WTC11 (cell line): ENCODE measurements around the gene FBXW4. TPM values are rescaled to one million over a fixed set of nuclear protein-coding genes. Genes with fewer than 3 reads are reported as not detected.

ENCODE experiments used
- ATAC-seq: fragments of 200-7000 bp; cut with Tn5 transposase; 2 replicates; pipeline ENCODE4 v1.10.0; 2021; ENCODE audit warnings: mild to moderate bottlenecking, moderate library complexity
- CTCF ChIA-PET: fragments of 300-600 bp; sonication (Branson Sonifier 250); formaldehyde crosslinking; loops from one replicate; lab custom pipeline; 2021; ENCODE audit warnings: antibody characterized with exemption; lab: Charles Lee
- POLR2A ChIA-PET: fragments of 350-600 bp; sonication (Branson Sonifier 250); formaldehyde crosslinking; loops from one replicate; lab custom pipeline; 2021; ENCODE audit warnings: antibody characterized with exemption; lab: Charles Lee
- DNase-seq: peaks from one replicate; pipeline ENCODE4 v3.0.0; 2021; ENCODE audit warnings: low spot score
- H3K27ac Mint-ChIP-seq: 2 replicates; pipeline ENCODE4 v1.8.0; 2021; ENCODE audit warnings: mixed read lengths
- H3K27me3 Mint-ChIP-seq: 2 replicates; pipeline ENCODE4 v1.8.0; 2021; ENCODE audit warnings: low read depth, mild to moderate bottlenecking, moderate library complexity, mixed read lengths
- H3K36me3 Mint-ChIP-seq: 2 replicates; pipeline ENCODE4 v1.8.0; 2021; ENCODE audit warnings: mixed read lengths
- H3K4me1 Mint-ChIP-seq: 2 replicates; pipeline ENCODE4 v1.8.0; 2022; ENCODE audit warnings: mixed read lengths
- H3K4me3 Mint-ChIP-seq: 2 replicates; pipeline ENCODE4 v1.8.0; 2021; ENCODE audit warnings: mild to moderate bottlenecking, moderate library complexity, mixed read lengths
- H3K9me3 Mint-ChIP-seq: 2 replicates; pipeline ENCODE4 v1.8.0; 2021; ENCODE audit warnings: mixed read lengths
- CREB1 ChIP-seq: sonication (generic); formaldehyde crosslinking; IDR thresholded peaks from 2 replicates; pipeline ENCODE4 v1.8.0; 2023; ENCODE audit warnings: mild to moderate bottlenecking, missing genetic modification reagents
- GRHL2 ChIP-seq: fragments of 250-450 bp; sonication (Bioruptor Pico); IDR thresholded peaks from 2 replicates; pipeline ENCODE4 v1.8.0; 2022; ENCODE audit warnings: mild to moderate bottlenecking, moderate library complexity; ENCODE audit not compliant: insufficient replicate concordance, severe bottlenecking
- IRF2 ChIP-seq: sonication (generic); formaldehyde crosslinking; IDR thresholded peaks from 2 replicates; pipeline ENCODE4 v1.8.0; 2022; ENCODE audit warnings: low read depth, missing genetic modification reagents, borderline replicate concordance
- NFATC4 ChIP-seq: fragments of 250-450 bp; sonication (Bioruptor Pico); IDR thresholded peaks from 2 replicates; pipeline ENCODE4 v1.9.0; 2021; ENCODE audit warnings: mild to moderate bottlenecking
- NFE2L1 ChIP-seq: sonication (generic); formaldehyde crosslinking; IDR thresholded peaks from 2 replicates; pipeline ENCODE4 v1.8.1; 2023; ENCODE audit warnings: missing genetic modification reagents
- SOX15 ChIP-seq: fragments of 250-450 bp; sonication (Bioruptor Pico); IDR thresholded peaks from 2 replicates; pipeline ENCODE4 v1.9.0; 2021; ENCODE audit warnings: mild to moderate bottlenecking
- TEAD4 ChIP-seq: sonication (generic); formaldehyde crosslinking; IDR thresholded peaks from 2 replicates; pipeline ENCODE4 v1.8.0; 2022; ENCODE audit warnings: mild to moderate bottlenecking, missing genetic modification reagents
- ZNF232 ChIP-seq: sonication (generic); formaldehyde crosslinking; IDR thresholded peaks from 2 replicates; pipeline ENCODE4 v1.8.0; 2022; ENCODE audit warnings: mild to moderate bottlenecking, missing genetic modification reagents
- ZNF416 ChIP-seq: fragments of 250-450 bp; sonication (Bioruptor Pico); IDR thresholded peaks from 2 replicates; pipeline ENCODE4 v1.9.0; 2021; ENCODE audit warnings: mild to moderate bottlenecking, inconsistent platforms
- total RNA-seq: library from RNA; stranded (reverse); gene quantifications from 3 replicates; pipeline ENCODE4 v1.2.3, GENCODE V29; 2021
- TF ChIP-seq, protein P1 (sequence below): sonication (generic); formaldehyde crosslinking; IDR thresholded peaks from 2 replicates; pipeline ENCODE4 v1.8.1; 2022; ENCODE audit warnings: missing genetic modification reagents, borderline replicate concordance
- TF ChIP-seq, protein P2 (sequence below): sonication (generic); formaldehyde crosslinking; IDR thresholded peaks from 2 replicates; pipeline ENCODE4 v1.8.1; 2022; ENCODE audit warnings: mild to moderate bottlenecking, missing genetic modification reagents, moderate library complexity, borderline replicate concordance
- TF ChIP-seq, protein P3 (sequence below): sonication (generic); formaldehyde crosslinking; IDR thresholded peaks from 2 replicates; pipeline ENCODE4 v1.8.0; 2023; ENCODE audit warnings: mild to moderate bottlenecking, missing genetic modification reagents
- TF ChIP-seq, protein P4 (sequence below): fragments of 250-450 bp; sonication (Bioruptor Pico); IDR thresholded peaks from 2 replicates; pipeline ENCODE4 v1.9.0; 2021; ENCODE audit warnings: mild to moderate bottlenecking, borderline replicate concordance
- TF ChIP-seq, protein P5 (sequence below): sonication (generic); formaldehyde crosslinking; IDR thresholded peaks from 2 replicates; pipeline ENCODE4 v1.8.1; 2023; ENCODE audit warnings: mild to moderate bottlenecking, missing genetic modification reagents, borderline replicate concordance
- TF ChIP-seq, protein P6 (sequence below): sonication (generic); formaldehyde crosslinking; IDR thresholded peaks from 2 replicates; pipeline ENCODE4 v1.8.0; 2023; ENCODE audit warnings: missing genetic modification reagents

Gene FBXW4
- total RNA-seq, 1 experiment from 2014 or later, result 45.3 TPM

DNA sequence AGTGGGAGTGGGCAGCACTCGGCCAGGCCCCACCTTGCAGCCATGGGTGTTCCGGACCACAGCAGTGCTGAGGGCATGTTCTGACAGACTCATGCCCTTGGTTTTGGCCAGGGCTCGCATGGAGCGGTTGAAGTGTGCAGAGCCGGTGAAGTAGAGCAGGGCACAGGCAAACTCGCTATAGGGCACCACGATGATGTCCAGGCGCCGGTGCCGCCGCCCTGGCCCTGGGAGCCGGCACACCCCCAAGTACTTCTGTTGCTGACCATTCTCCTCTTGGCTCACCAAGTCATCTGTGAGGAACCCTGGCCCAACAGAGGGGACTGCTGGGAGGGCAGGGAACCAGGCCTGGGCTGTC lies 115.5 kb downstream of the FBXW4 start:
- no peak overlapping the region for H3K4me3 Mint-ChIP-seq
- ATAC-seq, result no peak
- POLR2A ChIA-PET, result no interaction called here
- TF ChIP-seq NFE2L1 (CRISPR knock-in tag), result no peak
- TF ChIP-seq, protein P1, sequence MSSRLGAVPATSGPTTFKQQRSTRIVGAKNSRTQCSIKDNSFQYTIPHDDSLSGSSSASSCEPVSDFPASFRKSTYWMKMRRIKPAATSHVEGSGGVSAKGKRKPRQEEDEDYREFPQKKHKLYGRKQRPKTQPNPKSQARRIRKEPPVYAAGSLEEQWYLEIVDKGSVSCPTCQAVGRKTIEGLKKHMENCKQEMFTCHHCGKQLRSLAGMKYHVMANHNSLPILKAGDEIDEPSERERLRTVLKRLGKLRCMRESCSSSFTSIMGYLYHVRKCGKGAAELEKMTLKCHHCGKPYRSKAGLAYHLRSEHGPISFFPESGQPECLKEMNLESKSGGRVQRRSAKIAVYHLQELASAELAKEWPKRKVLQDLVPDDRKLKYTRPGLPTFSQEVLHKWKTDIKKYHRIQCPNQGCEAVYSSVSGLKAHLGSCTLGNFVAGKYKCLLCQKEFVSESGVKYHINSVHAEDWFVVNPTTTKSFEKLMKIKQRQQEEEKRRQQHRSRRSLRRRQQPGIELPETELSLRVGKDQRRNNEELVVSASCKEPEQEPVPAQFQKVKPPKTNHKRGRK (CRISPR knock-in tag), result no peak
- no peak for TF ChIP-seq ZNF416
- TF ChIP-seq SOX15, result no peak
- TF ChIP-seq, protein P2, sequence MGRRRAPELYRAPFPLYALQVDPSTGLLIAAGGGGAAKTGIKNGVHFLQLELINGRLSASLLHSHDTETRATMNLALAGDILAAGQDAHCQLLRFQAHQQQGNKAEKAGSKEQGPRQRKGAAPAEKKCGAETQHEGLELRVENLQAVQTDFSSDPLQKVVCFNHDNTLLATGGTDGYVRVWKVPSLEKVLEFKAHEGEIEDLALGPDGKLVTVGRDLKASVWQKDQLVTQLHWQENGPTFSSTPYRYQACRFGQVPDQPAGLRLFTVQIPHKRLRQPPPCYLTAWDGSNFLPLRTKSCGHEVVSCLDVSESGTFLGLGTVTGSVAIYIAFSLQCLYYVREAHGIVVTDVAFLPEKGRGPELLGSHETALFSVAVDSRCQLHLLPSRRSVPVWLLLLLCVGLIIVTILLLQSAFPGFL (CRISPR knock-in tag), result no peak
- TF ChIP-seq, protein P3, sequence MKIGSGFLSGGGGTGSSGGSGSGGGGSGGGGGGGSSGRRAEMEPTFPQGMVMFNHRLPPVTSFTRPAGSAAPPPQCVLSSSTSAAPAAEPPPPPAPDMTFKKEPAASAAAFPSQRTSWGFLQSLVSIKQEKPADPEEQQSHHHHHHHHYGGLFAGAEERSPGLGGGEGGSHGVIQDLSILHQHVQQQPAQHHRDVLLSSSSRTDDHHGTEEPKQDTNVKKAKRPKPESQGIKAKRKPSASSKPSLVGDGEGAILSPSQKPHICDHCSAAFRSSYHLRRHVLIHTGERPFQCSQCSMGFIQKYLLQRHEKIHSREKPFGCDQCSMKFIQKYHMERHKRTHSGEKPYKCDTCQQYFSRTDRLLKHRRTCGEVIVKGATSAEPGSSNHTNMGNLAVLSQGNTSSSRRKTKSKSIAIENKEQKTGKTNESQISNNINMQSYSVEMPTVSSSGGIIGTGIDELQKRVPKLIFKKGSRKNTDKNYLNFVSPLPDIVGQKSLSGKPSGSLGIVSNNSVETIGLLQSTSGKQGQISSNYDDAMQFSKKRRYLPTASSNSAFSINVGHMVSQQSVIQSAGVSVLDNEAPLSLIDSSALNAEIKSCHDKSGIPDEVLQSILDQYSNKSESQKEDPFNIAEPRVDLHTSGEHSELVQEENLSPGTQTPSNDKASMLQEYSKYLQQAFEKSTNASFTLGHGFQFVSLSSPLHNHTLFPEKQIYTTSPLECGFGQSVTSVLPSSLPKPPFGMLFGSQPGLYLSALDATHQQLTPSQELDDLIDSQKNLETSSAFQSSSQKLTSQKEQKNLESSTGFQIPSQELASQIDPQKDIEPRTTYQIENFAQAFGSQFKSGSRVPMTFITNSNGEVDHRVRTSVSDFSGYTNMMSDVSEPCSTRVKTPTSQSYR (CRISPR knock-in tag), result no peak
- TF ChIP-seq NFATC4 (CRISPR knock-in tag), result no peak
- TF ChIP-seq ZNF232 (CRISPR knock-in tag), result no peak
- TF ChIP-seq IRF2 (CRISPR knock-in tag), result no peak
- TF ChIP-seq, protein P4, sequence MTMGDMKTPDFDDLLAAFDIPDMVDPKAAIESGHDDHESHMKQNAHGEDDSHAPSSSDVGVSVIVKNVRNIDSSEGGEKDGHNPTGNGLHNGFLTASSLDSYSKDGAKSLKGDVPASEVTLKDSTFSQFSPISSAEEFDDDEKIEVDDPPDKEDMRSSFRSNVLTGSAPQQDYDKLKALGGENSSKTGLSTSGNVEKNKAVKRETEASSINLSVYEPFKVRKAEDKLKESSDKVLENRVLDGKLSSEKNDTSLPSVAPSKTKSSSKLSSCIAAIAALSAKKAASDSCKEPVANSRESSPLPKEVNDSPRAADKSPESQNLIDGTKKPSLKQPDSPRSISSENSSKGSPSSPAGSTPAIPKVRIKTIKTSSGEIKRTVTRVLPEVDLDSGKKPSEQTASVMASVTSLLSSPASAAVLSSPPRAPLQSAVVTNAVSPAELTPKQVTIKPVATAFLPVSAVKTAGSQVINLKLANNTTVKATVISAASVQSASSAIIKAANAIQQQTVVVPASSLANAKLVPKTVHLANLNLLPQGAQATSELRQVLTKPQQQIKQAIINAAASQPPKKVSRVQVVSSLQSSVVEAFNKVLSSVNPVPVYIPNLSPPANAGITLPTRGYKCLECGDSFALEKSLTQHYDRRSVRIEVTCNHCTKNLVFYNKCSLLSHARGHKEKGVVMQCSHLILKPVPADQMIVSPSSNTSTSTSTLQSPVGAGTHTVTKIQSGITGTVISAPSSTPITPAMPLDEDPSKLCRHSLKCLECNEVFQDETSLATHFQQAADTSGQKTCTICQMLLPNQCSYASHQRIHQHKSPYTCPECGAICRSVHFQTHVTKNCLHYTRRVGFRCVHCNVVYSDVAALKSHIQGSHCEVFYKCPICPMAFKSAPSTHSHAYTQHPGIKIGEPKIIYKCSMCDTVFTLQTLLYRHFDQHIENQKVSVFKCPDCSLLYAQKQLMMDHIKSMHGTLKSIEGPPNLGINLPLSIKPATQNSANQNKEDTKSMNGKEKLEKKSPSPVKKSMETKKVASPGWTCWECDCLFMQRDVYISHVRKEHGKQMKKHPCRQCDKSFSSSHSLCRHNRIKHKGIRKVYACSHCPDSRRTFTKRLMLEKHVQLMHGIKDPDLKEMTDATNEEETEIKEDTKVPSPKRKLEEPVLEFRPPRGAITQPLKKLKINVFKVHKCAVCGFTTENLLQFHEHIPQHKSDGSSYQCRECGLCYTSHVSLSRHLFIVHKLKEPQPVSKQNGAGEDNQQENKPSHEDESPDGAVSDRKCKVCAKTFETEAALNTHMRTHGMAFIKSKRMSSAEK (CRISPR knock-in tag), result no peak
- no peak for TF ChIP-seq TEAD4 (CRISPR knock-in tag)
- no peak for TF ChIP-seq CREB1 (CRISPR knock-in tag)
- no peak for TF ChIP-seq GRHL2 (CRISPR knock-in tag)
- CTCF ChIA-PET, result interaction anchor here (1.9 kb wide), 1 partner anchor 23 kb away, joined by 4 read pairs; no protein-coding TSS in a partner anchor
- no peak overlapping the region for H3K27ac Mint-ChIP-seq
- H3K36me3 Mint-ChIP-seq, result peaks cover 26% of the 10 kb centered on the region
- H3K4me1 Mint-ChIP-seq, result peaks cover 19% of the 10 kb centered on the region
- peaks cover 3% of the 10 kb centered on the region; the same call in 1 of the 2 replicates for H3K9me3 Mint-ChIP-seq
- peaks cover 5% of the 10 kb centered on the region for H3K27me3 Mint-ChIP-seq
- no peak for DNase-seq

DNA sequence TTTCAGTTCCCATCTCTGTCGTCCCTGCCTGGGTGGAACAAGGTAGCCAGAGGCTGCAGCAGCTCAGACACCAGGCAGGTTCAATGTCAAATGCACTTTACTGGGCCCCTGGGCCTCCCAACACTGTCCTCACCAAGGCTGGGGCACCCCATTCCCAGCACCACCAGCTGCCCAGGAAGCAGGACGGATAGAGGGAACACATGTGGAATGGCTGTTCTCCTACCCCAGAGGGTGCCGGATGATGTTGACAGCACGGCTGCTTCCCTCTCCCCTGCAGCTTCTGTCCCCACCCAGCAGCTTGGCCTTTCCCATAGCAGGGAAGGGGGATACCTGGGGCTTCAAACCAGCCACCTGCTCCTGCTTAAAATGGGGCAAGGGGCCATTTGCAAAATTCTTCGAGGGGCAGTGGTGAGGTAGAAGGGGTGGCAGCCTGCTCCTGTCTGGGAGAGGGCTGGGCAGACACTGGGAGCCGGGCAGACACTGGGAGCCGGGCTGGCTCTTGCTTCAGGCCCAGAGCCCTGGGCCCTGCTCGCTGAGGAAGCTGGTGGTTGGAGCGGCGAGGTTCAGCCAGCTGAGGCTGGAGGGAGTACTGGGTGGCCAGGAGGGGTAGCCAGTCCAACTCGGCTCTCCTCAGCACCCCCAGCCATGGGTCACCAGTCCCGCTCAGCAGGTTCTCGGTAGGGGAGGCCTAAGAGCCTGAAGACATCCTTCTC lies 116.0 kb downstream of the FBXW4 start:
- H3K27ac Mint-ChIP-seq, result no peak overlapping the region
- peaks cover 3% of the 10 kb centered on the region; the same call in 1 of the 2 replicates for H3K9me3 Mint-ChIP-seq
- ATAC-seq, result no peak
- H3K4me3 Mint-ChIP-seq, result no peak overlapping the region
- H3K4me1 Mint-ChIP-seq, result peaks cover 25% of the 10 kb centered on the region
- TF ChIP-seq, protein P5, sequence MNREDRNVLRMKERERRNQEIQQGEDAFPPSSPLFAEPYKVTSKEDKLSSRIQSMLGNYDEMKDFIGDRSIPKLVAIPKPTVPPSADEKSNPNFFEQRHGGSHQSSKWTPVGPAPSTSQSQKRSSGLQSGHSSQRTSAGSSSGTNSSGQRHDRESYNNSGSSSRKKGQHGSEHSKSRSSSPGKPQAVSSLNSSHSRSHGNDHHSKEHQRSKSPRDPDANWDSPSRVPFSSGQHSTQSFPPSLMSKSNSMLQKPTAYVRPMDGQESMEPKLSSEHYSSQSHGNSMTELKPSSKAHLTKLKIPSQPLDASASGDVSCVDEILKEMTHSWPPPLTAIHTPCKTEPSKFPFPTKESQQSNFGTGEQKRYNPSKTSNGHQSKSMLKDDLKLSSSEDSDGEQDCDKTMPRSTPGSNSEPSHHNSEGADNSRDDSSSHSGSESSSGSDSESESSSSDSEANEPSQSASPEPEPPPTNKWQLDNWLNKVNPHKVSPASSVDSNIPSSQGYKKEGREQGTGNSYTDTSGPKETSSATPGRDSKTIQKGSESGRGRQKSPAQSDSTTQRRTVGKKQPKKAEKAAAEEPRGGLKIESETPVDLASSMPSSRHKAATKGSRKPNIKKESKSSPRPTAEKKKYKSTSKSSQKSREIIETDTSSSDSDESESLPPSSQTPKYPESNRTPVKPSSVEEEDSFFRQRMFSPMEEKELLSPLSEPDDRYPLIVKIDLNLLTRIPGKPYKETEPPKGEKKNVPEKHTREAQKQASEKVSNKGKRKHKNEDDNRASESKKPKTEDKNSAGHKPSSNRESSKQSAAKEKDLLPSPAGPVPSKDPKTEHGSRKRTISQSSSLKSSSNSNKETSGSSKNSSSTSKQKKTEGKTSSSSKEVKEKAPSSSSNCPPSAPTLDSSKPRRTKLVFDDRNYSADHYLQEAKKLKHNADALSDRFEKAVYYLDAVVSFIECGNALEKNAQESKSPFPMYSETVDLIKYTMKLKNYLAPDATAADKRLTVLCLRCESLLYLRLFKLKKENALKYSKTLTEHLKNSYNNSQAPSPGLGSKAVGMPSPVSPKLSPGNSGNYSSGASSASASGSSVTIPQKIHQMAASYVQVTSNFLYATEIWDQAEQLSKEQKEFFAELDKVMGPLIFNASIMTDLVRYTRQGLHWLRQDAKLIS (CRISPR knock-in tag), result no peak
- TF ChIP-seq, protein P6, sequence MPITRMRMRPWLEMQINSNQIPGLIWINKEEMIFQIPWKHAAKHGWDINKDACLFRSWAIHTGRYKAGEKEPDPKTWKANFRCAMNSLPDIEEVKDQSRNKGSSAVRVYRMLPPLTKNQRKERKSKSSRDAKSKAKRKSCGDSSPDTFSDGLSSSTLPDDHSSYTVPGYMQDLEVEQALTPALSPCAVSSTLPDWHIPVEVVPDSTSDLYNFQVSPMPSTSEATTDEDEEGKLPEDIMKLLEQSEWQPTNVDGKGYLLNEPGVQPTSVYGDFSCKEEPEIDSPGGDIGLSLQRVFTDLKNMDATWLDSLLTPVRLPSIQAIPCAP (CRISPR knock-in tag), result no peak
- no peak for TF ChIP-seq ZNF416
- H3K36me3 Mint-ChIP-seq, result peaks cover 23% of the 10 kb centered on the region
- H3K27me3 Mint-ChIP-seq, result peaks cover 5% of the 10 kb centered on the region
- no peak for DNase-seq
- CTCF ChIA-PET, result interaction anchor here (1.9 kb wide), 1 partner anchor 24 kb away, joined by 4 read pairs; no protein-coding TSS in a partner anchor
- POLR2A ChIA-PET, result no interaction called here
